NCI-H2081 treated with DMSO at 0.1 percent for 48 hours (cell line): ENCODE measurements around the gene FAM20B.
"Not testable (repeated sequence)": the region's sequence is repeated elsewhere in the genome, so short reads cannot be mapped to it uniquely, and the experiment has no call there.

Experiments used
- DNase-seq: peaks from one replicate; lab custom pipeline; 2025; lab: John Stamatoyannopoulos, UW

FAM20B gene

DNA sequence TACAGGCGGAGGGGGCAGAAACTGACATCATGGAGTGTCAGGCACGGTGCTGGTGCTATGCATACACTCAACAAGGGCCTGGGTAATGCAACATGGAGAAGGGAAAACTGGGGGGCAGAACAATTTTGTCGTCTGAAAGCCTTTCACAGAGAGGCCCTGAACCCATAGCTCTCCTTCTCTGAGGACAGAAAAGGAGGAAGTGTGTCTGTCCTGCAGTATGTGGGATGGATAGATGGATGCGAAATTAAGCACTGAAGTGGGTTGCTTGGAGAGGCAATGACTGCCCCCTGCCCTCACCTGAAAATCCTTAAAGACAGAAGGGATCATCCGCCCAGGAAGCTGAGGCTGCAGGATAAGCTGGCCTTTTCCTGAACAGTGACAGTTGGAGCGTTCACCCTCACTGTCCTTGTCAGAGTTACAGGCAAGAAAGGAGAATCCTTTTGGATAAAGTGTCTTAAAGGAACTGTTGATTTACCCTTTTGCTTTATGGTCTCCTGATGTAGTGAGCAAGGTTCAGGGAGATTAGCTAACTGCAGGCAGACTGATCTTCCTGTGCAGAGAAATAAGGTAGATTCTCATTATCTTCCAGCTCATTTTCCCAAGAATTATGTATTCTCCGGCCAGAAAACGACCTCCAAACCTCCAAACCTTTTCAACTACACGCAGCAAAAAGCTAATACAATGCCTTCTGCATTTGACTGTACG lies 1.6 kb upstream of the FAM20B start:
- no peak for DNase-seq

DNA sequence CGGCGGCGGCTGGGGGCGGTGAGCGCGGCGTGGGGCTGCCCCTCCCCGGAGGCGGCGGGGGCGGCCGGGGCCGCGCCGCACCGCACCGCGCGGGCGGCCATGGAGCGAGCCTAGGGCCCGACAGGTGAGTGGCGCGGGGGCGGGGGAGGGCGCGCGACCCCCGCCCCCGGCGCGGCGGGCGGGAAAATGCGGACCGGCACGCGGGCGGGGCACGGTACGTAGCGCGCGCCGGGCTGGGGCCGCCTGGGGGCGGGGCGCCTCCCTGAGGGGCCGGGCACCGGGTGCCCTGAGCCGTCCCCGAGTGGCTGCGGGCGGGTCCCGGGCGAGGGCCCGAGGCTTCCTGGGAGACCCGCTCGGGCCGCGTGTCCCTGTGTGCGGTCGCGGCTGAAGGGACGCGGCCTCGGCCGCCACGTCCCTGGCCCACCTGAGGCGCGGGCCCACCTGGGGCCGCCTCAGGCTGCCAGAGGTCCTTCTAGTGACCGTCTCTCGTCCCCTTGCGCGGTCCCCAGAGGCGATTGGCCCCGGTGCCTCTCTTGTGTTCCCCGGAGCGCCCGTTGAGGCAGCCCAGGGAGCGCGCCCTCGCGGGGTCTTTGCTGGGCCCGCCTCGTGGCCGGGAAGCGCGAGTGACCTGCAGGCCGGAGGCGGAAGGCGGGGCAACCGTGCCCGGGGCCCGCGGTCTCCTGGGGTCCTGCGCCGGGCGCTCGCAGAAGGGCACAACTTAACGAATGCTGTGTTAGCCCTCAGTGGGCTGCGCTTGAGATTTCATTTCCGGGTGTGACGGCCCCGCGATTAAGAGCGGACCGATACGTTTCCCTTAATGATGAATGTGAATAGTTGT lies 500 bp downstream of the FAM20B start:
- DNase-seq: peak; percentile 6

DNA sequence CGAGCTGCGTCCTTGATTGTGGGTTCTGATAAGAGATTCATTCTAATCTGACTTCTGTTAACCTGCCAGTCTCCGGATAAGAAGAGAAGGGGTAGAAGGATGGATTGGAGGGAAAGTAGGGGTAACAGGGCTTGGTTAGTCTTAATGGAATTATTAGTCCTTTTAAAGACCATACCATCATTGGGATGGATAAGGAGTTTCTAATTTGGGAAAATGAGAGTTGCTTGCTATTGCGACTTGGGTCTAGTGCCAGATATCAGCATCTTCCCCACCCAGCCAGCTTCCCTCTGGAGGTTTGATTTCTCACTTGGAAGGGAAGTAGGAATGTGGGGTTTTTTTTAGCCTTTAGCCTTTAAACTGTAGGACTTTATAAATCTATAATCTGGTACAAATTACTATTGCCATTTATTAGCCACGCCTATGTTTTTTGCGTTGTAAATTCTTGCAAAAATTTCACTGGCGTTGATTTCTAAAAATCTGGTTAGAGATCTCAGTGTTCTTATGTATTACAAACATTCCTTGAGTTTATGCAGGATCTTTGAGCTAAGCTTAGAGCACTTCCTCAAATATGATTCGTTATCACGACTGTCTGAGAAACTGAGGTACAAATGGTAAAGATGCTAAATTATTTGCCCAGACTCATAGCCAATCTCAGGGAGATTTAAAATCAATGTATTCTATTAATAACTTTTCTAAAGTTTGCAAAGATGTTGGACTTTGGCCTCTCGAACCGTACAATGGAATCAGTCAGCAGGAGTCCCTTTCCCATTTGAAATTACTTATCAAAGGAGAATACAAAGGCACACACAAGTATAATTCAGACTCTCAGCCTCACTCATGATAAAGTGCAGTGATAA lies 1.3 kb downstream of the FAM20B start:
- no peak for DNase-seq

DNA sequence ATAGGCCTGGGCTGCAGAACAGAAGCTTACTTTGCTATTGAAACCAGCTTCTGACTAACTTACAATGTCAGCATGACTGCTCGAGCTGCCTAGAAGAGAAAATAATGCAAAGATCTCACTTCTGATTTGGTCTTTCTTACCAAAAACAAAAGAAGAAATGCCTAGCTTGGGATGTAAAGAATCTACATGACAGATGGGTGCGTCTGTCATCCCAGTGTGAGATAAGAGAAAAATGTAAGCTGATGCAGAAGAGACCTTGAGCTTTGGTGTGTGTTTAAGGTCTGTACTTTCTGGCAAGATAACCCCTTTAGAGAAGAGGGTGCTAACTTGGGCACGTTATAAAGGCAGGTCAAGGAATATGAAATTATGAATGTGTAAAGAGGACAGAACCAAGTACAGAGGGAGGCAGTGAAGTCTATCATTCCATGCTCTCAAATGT lies 3.6 kb downstream of the FAM20B start:
- no peak for DNase-seq

GRCh38 chr1:179030130-179030529 lies 4.4 kb downstream of the FAM20B start:
- DNase-seq: no peak

DNA sequence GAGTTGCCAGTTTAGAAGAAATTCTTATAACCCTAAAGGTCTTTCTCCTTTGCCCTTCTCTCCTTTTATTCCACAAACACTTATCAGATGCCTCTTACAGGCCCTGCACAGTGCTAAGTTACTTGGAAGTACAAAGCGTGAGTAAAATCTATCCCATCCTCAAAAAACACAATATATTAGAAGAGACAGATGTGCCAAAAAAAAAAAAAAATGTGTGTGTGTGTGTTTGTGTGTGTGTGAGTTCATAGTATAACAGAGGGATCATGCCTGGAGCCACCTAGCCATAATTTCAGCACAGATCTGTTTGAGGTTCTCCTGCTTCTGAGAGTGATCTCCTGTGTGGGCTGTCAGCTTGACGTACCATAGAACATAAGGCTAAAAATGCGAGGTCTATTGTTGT lies 5.0 kb downstream of the FAM20B start:
- no peak for DNase-seq

DNA sequence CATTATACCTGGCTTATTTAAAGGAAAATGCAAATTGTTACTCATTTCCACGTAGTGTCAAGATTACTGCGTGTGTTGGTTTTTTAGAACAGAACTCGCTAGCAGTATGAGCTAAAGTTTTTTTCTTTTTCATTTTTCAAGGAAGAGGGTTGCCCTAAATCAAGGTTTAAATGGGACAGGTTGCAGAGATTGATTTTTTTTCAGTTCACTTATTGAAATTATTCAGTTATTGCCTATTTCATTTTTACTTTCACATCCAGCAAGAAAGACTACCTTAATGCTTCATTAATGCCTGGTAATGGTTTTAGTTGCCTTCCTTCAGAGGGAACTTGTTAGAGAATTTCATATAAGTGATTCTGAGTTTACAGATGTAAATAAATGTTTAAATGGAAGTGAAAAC lies 5.6 kb downstream of the FAM20B start:
- no peak for DNase-seq

DNA sequence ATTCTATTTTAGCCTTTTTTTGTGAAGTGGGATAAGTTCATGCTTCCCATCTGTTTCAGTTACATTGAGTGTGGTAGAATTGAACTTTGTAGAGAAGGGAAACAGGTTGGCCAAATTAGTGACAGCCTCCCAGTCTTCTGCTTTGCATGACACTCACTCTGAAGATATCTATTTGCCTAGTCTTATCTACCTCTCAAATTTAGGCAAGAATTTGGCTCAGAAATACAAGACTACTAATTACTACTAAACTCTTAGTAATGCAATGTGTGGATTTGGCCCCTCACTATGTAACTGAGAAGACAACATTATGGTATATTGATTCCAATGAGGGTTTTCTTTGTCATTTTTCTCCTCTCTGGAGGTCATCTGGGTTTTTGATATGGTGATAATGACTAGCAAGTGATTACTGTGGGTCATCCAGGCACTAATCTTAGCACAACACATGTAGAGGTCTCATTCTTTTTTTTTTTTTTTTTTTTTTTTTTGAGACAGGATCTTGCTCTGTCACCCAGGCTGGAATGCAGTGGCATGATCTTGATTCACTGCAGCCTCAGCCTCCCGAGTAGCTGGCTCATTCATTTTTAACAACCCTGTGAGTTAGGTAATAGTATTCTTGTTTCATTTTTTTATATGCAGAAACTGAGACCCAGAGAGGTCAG lies 6.3 kb downstream of the FAM20B start:
- DNase-seq: no peak

DNA sequence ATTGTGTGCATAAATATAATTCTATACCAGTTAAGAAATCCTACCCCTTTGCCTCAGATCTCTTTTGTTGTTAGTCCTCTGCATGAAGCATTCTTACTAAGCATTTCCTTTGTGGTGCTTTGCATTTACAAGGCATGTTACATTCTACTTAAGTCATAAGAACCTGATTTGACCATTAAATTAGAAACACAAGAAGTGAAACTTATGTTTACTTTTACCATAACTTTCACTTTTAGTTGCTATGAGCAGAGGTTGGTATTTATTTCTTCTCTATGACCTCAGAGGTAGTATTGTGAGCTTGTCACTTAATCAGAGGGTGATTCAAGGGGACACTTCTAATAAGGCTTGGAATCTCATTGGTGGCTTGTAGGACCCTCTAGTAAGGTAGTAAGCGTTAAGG lies 9.0 kb downstream of the FAM20B start:
- no peak for DNase-seq

DNA sequence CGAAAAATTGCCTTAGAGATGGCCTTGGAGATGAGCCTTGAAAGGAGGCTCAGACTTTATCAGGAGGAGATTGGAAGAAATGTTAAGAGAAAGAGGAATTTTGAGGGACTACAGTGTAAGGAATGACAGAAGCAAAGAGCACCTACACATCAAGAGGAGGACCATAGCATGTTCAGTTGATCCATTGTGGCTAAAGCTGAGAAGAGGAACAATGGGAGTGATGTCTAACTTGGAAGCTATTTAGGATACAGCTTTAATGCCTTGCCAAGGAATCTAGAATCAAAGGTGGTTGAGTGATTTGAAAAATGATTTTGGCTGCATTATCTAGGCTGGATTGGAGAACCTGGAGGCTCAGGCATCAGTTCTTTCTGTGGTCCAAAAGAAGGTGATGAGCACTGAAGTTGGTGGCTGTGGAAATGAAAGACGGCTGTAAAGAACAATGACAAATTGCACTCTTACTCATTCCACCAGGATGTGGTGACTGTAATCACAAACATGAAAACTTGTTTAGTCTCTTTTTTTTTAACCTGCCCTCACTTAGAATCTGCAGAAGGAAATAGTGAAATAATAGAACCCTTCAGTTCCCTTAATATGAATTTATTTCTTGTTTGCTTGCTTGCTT lies 11.3 kb downstream of the FAM20B start:
- no peak for DNase-seq

- DNase-seq: no peak
These were observed 13.0 kb downstream of the FAM20B start for GRCh38 chr1:179038528-179039281.

- DNase-seq: not testable (repeated sequence)
These were observed 13.9 kb downstream of the FAM20B start for GRCh38 chr1:179039502-179040174.

- not testable (repeated sequence) for DNase-seq
These were observed 14.5 kb downstream of the FAM20B start for GRCh38 chr1:179040175-179040551.

DNA sequence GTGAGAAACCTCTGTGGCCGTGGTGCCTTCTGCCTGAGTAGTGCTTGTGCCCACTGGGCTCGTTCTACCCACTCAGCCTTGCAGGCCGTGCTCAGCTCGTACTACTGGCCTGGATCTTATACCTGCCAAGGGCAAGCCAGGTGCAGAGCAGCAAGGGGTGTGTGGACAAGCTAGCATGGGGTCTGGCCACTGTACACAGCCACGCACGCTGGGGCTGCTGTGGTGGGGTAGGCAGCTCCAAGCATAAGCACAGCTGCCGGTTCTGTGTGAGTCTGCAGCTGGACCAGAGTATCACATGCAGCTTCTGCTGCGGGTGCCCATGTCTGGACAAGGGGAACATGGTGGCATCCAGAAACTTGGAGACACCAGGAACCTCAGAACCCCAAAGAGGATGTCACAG lies 16.4 kb downstream of the FAM20B start:
- no peak for DNase-seq

- no peak for DNase-seq
These were observed 17.0 kb downstream of the FAM20B start for GRCh38 chr1:179042700-179043099.

DNA sequence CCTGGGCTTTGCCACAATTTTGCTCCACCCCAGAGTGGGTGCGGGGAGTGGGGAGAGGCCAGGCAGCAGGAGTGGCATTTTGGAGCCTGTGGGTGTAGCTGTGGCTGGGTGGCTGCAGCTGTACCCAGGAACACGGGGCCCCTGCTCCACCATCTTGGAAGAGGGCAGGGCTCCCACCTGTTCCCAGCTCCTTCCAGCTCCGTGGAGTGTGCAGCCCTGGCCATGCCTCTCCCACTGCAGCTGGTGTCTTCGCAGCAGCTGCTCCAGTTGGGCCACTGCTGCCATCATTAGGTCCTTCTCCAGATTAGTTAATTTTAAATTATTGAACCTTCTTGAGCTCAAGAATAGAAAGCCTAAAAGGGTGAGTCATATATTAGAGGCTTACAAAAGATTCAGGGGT lies 17.6 kb downstream of the FAM20B start:
- no peak for DNase-seq

DNA sequence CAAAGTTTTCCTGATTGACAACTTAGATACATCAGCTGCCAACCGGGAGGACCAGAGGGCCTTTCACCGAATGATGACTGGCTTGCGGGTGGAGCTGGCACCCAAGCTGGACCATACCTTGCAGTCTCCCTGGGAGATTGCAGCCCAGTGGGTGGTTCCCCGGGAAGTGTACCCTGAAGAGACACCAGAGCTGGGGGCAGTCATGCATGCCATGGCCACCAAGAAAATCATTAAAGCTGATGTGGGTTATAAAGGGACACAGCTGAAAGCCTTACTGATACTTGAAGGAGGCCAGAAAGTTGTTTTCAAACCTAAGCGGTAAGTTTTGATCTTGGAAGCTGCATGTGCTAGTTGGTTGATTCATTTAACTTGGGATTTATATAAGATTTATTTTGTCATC lies 18.2 kb downstream of the FAM20B start:
- no peak for DNase-seq

DNA sequence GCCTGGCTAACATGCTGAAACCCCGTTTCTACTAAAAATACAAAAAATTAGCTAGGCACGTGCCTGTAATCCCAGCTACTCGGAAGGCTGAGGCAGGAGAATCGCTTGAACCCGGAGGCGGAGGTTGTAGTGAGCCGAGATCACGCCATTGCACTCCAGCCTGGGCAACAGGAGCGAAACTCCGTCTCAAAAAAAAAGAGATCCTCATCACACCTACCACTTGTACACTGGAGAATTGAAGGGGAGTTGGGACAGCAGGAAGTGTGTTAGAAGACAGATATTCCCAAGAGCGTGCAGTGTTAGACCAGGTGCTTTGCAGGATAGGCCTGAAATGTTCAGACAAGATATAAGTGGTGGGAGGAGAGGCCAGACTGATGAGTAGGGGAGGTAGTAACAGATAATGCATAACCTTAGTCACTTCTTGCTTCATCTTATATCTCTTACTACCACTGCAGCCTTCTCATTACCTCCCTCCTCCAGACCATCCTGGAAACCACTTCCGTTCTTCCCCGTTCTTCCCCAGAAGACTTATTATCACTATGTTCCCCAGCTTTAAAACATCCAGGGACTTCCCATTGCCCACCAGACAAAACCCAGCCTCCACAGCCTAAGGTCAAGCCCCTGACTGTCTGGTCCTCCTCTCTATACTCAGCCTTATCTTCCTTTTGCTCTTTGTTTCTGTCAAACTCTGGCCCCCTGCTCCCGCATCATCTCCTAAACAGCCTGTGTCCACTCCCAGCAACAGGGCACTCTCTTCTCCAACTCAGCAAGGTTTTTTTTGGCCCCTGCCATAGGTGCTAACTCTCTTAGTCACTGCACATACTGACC lies 21.3 kb downstream of the FAM20B start:
- DNase-seq: no peak

DNA sequence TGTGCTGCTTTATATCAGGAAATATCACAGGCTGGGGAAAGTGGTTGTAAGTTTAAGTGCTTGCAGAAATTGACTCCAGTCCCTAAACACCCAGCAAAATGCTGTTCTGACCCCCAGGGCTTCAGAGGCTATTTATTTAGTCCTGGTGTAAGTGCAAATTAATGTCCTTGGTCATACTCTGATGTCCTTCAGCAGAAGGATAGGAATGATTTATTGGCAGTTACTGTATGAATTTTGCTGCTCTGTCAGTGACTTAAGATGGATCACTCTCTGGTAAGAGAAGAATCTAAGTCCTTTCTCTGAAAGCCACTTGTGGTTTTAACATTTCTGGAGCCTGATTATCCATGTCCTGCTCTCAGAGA lies 21.9 kb downstream of the FAM20B start:
- no peak for DNase-seq
